ENCODE data around the gene PLEKHH1. TPM values are rescaled to one million over a fixed set of nuclear protein-coding genes. Genes with fewer than 3 reads are reported as not detected.

PLEKHH1 gene
- total and polyA plus RNA-seq, 2 donors (not counting 1 experiment from before 2014, with no cell fraction given): 0.10 to 0.33 TPM

- no peaks in the 10 kb centered on the region for H3K9me3 ChIP-seq (ENCODE audit: control insufficient read depth, insufficient read depth, low read depth, low read length)
- no peak overlapping the region for H3K4me3 ChIP-seq (replicated peaks in 1 of 4; ENCODE audit: control extremely low read depth in 1 of 4, insufficient read depth in 1 of 4, low read depth in 3 of 4, low read length in 4 of 4)
Observed at GRCh38 chr14:67501670-67502069, 31.4 kb upstream of the PLEKHH1 start.

GRCh38 chr14:67502867-67503266 lies 30.2 kb upstream of the PLEKHH1 start:
- H3K4me1 ChIP-seq (ENCODE audit: control insufficient read depth, extremely low read depth, insufficient read depth, low read length): no peaks in the 10 kb centered on the region
- no peak for TF ChIP-seq CTCF (conservative IDR thresholded peaks at IDR 0.05 in 1 of 2, IDR thresholded peaks at IDR 0.05 in 1 of 2; ENCODE audit: low read depth in 1 of 2, low read length in 2 of 2)
- TF ChIP-seq EZH2 (IDR thresholded peaks at IDR 0.05; ENCODE audit: low read length, missing control alignments): no peak

More at GRCh38 chr14:67501670-67502069, 31.4 kb upstream of the PLEKHH1 start:
- no peak overlapping the region for H2AFZ ChIP-seq (ENCODE audit: low read length)
- TF ChIP-seq EZH2 (IDR thresholded peaks at IDR 0.05; ENCODE audit: low read length, missing control alignments) (no peak), CTCF (conservative IDR thresholded peaks at IDR 0.05 in 1 of 2, IDR thresholded peaks at IDR 0.05 in 1 of 2; ENCODE audit: low read depth in 1 of 2, low read length in 2 of 2) (no peak)
- H3K27ac ChIP-seq (ENCODE audit: insufficient read depth, low read length): no peak overlapping the region
- no peak overlapping the region for H3K9ac ChIP-seq (ENCODE audit: insufficient read depth, low read length)
- no peaks in the 10 kb centered on the region for H4K20me1 ChIP-seq (ENCODE audit: control insufficient read depth, extremely low read depth, insufficient read depth, low read length)
- no peaks in the 10 kb centered on the region for H3K27me3 ChIP-seq (ENCODE audit: control insufficient read depth, insufficient read depth, low read length)
- no peaks in the 10 kb centered on the region for H3K4me1 ChIP-seq (ENCODE audit: control insufficient read depth, extremely low read depth, insufficient read depth, low read length)
- no peak for DNase-seq (ENCODE audit: low read depth in 2 of 2)
- H3K36me3 ChIP-seq (ENCODE audit: control insufficient read depth, insufficient read depth, low read length): no peaks in the 10 kb centered on the region
- no peaks in the 10 kb centered on the region for H3K79me2 ChIP-seq (ENCODE audit: control insufficient read depth, insufficient read depth, low read length)
- no peak overlapping the region for H3K4me2 ChIP-seq (ENCODE audit: extremely low read depth, insufficient read depth, low read length)

GRCh38 chr14:67503331-67503730 lies 29.8 kb upstream of the PLEKHH1 start:
- TF ChIP-seq CTCF (conservative IDR thresholded peaks at IDR 0.05 in 1 of 2, IDR thresholded peaks at IDR 0.05 in 1 of 2; ENCODE audit: low read depth in 1 of 2, low read length in 2 of 2) (no peak), EZH2 (IDR thresholded peaks at IDR 0.05; ENCODE audit: low read length, missing control alignments) (no peak)
- Histone ChIP-seq H4K20me1 (ENCODE audit: control insufficient read depth, extremely low read depth, insufficient read depth, low read length) (no peaks in the 10 kb centered on the region), H3K36me3 (ENCODE audit: control insufficient read depth, insufficient read depth, low read length) (no peaks in the 10 kb centered on the region), H3K4me2 (ENCODE audit: extremely low read depth, insufficient read depth, low read length) (no peak overlapping the region), H3K9ac (ENCODE audit: insufficient read depth, low read length) (no peak overlapping the region), H3K4me1 (ENCODE audit: control insufficient read depth, extremely low read depth, insufficient read depth, low read length) (no peaks in the 10 kb centered on the region), H3K27ac (ENCODE audit: insufficient read depth, low read length) (no peak overlapping the region), H3K27me3 (ENCODE audit: control insufficient read depth, insufficient read depth, low read length) (no peaks in the 10 kb centered on the region), H2AFZ (ENCODE audit: low read length) (no peak overlapping the region), H3K4me3 (replicated peaks in 1 of 4; ENCODE audit: control extremely low read depth in 1 of 4, insufficient read depth in 1 of 4, low read depth in 3 of 4, low read length in 4 of 4) (no peak overlapping the region), H3K9me3 (ENCODE audit: control insufficient read depth, insufficient read depth, low read depth, low read length) (no peaks in the 10 kb centered on the region), H3K79me2 (ENCODE audit: control insufficient read depth, insufficient read depth, low read length) (no peaks in the 10 kb centered on the region)
- no peak for DNase-seq (ENCODE audit: low read depth in 2 of 2)

More at GRCh38 chr14:67502867-67503266, 30.2 kb upstream of the PLEKHH1 start:
- H2AFZ ChIP-seq (ENCODE audit: low read length): no peak overlapping the region
- H3K4me3 ChIP-seq (replicated peaks in 1 of 4; ENCODE audit: control extremely low read depth in 1 of 4, insufficient read depth in 1 of 4, low read depth in 3 of 4, low read length in 4 of 4): no peak overlapping the region
- DNase-seq (ENCODE audit: low read depth in 2 of 2): no peak
- no peaks in the 10 kb centered on the region for H3K36me3 ChIP-seq (ENCODE audit: control insufficient read depth, insufficient read depth, low read length)
- no peak overlapping the region for H3K9ac ChIP-seq (ENCODE audit: insufficient read depth, low read length)
- no peaks in the 10 kb centered on the region for H3K79me2 ChIP-seq (ENCODE audit: control insufficient read depth, insufficient read depth, low read length)
- H3K27me3 ChIP-seq (ENCODE audit: control insufficient read depth, insufficient read depth, low read length): no peaks in the 10 kb centered on the region
- no peak overlapping the region for H3K27ac ChIP-seq (ENCODE audit: insufficient read depth, low read length)
- H3K4me2 ChIP-seq (ENCODE audit: extremely low read depth, insufficient read depth, low read length): no peak overlapping the region
- H3K9me3 ChIP-seq (ENCODE audit: control insufficient read depth, insufficient read depth, low read depth, low read length): no peaks in the 10 kb centered on the region
- no peaks in the 10 kb centered on the region for H4K20me1 ChIP-seq (ENCODE audit: control insufficient read depth, extremely low read depth, insufficient read depth, low read length)
